Measurements from ENCODE around the gene NELL2. TPM values are rescaled to one million over a fixed set of nuclear protein-coding genes. Genes with fewer than 3 reads are reported as not detected.

The NELL2 gene
- total RNA-seq, 1 experiment from 2014 or later: 32.7 TPM

GRCh38 chr12:44531320-44531971 is 344.7 kb downstream of the NELL2 start:
- Histone ChIP-seq H3K79me1 (ENCODE audit: insufficient read depth, low read depth, low read length, poor library complexity, severe bottlenecking) (no peaks in the 10 kb centered on the region), H4K20me1 (ENCODE audit: control insufficient read depth, insufficient read depth, insufficient read length) (no peaks in the 10 kb centered on the region), H3T11ph (ENCODE audit: low read length) (no peak overlapping the region), H3K9me3 (ENCODE audit: control insufficient read depth, low read depth, low read length) (no peaks in the 10 kb centered on the region), H3K23ac (ENCODE audit: insufficient read length, low read depth, low read length) (no peak overlapping the region), H4K91ac (ENCODE audit: insufficient read length, low read depth, low read length) (no peak overlapping the region), H3K18ac (ENCODE audit: insufficient read length, low read depth, low read length) (no peak overlapping the region), H3K9ac (ENCODE audit: extremely low read depth, insufficient read length, low read length) (no peak overlapping the region), H4K5ac (ENCODE audit: insufficient read length, low read depth, low read length) (no peak overlapping the region), H2BK15ac (ENCODE audit: low read depth, low read length) (no peak overlapping the region), H3K27me3 (ENCODE audit: insufficient read depth, low read length) (no peaks in the 10 kb centered on the region), H3K4me1 (ENCODE audit: insufficient read depth, low read length) (peaks cover 3% of the 10 kb centered on the region; the same call in 1 of the 2 replicates), H3K23me2 (ENCODE audit: insufficient read length, low read depth, low read length, poor library complexity, severe bottlenecking) (no peaks in the 10 kb centered on the region), H3K4me2 (ENCODE audit: insufficient read depth, insufficient read length, low read length) (no peak overlapping the region), H2BK12ac (ENCODE audit: insufficient read length, low read depth, low read length) (no peak overlapping the region), H4K8ac (replicated peaks; ENCODE audit: insufficient read length, low read depth, low read length) (no peak overlapping the region), H2BK20ac (ENCODE audit: low read depth, low read length, poor library complexity, severe bottlenecking) (no peak overlapping the region), H3K4ac (ENCODE audit: low read depth, low read length) (no peak overlapping the region), H3K27ac (ENCODE audit: insufficient read length, low read depth, low read length) (no peak overlapping the region), H2BK120ac (ENCODE audit: low read depth, low read length, poor library complexity, severe bottlenecking) (no peak overlapping the region), H3K79me2 (ENCODE audit: insufficient read depth, low read length) (no peaks in the 10 kb centered on the region), H2BK5ac (ENCODE audit: insufficient read length, low read length) (no peak overlapping the region), H3K14ac (ENCODE audit: insufficient read depth, low read length) (no peak overlapping the region), H2AFZ (ENCODE audit: low read length) (no peak overlapping the region), H3K56ac (ENCODE audit: insufficient read length, low read depth, low read length) (no peak overlapping the region), H2AK5ac (ENCODE audit: insufficient read length, low read length) (no peak overlapping the region)
- H3K4me1 Mint-ChIP-seq: peaks cover 12 to 15% of the 10 kb centered on the region in 2 experiments
- no peaks in the 10 kb centered on the region for H3K9me3 Mint-ChIP-seq
- TF ChIP-seq, protein P1, sequence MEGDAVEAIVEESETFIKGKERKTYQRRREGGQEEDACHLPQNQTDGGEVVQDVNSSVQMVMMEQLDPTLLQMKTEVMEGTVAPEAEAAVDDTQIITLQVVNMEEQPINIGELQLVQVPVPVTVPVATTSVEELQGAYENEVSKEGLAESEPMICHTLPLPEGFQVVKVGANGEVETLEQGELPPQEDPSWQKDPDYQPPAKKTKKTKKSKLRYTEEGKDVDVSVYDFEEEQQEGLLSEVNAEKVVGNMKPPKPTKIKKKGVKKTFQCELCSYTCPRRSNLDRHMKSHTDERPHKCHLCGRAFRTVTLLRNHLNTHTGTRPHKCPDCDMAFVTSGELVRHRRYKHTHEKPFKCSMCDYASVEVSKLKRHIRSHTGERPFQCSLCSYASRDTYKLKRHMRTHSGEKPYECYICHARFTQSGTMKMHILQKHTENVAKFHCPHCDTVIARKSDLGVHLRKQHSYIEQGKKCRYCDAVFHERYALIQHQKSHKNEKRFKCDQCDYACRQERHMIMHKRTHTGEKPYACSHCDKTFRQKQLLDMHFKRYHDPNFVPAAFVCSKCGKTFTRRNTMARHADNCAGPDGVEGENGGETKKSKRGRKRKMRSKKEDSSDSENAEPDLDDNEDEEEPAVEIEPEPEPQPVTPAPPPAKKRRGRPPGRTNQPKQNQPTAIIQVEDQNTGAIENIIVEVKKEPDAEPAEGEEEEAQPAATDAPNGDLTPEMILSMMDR (conservative IDR thresholded peaks at IDR 0.05): no peak
- H3K27ac Mint-ChIP-seq: no peak overlapping the region
- H3K36me3 Mint-ChIP-seq (ENCODE audit: insufficient read depth in 1 of 3, low read depth in 3 of 3): no peaks in the 10 kb centered on the region
- WGBS (ENCODE audit: extremely low coverage, insufficient read length, low lambda C conversion rate): no CpG with 5 or more reads among the region's 2 CpGs
- DNase-seq: no peak
- H3K27me3 Mint-ChIP-seq (ENCODE audit: low read depth): no peaks in the 10 kb centered on the region
- H3K4me3 Mint-ChIP-seq: no peak overlapping the region

Data from H9 (cell line).